ENCODE measurements around the gene PIK3R3. TPM values are rescaled to one million over a fixed set of nuclear protein-coding genes. Genes with fewer than 3 reads are reported as not detected.

Gene PIK3R3
- polyA plus RNA-seq, 2 of the 4 experiments (the other 2 are of a cell fraction) = 2.1 to 2.2 TPM

GRCh38 chr1:45995298-45995697 is 137.1 kb downstream of the PIK3R3 start:
- no peak overlapping the region for H3K27ac ChIP-seq
- H3K9me3 ChIP-seq = 0 out of 3 replicates have a peak, but pooled peaks cover 3% of the 10 kb centered on the region
- H3K4me2 ChIP-seq = no peak overlapping the region
- ATAC-seq (no peak), FAIRE-seq (no peak), DNase-seq (ENCODE audit: low read depth in 1 of 2, low spot score in 1 of 2) (no peak)
- 89% methylated on average over 8 of the region's 8 CpGs for WGBS (ENCODE audit: missing lambda C conversion rate)
- CTCF ChIA-PET = no interaction called here
- no peak for TF ChIP-seq FOXS1 (CRISPR knock-in tag; IDR thresholded peaks at IDR 0.05)
- TF ChIP-seq FOSL2 (IDR thresholded peaks at IDR 0.05) = no peak
- no peak for TF ChIP-seq FOSL2 (CRISPR knock-in tag; IDR thresholded peaks at IDR 0.05)
- TF ChIP-seq JUN (IDR thresholded peaks at IDR 0.05) = no peak
- TF ChIP-seq TP53 (CRISPR knock-in tag; IDR thresholded peaks at IDR 0.05) = no peak
- TF ChIP-seq MAZ (IDR thresholded peaks at IDR 0.05; ENCODE audit: borderline replicate concordance, low read depth, low read length) = no peak
- no peak for TF ChIP-seq MAX (IDR thresholded peaks at IDR 0.05)
- no peak for TF ChIP-seq RAD21 (conservative IDR thresholded peaks at IDR 0.05 in 1 of 2, IDR thresholded peaks at IDR 0.05 in 1 of 2)
- TF ChIP-seq REST (IDR thresholded peaks at IDR 0.05) = no peak
- TF ChIP-seq ZNF302 (CRISPR knock-in tag; IDR thresholded peaks at IDR 0.05) = no peak
- TF ChIP-seq ELK1 (IDR thresholded peaks at IDR 0.05; ENCODE audit: low read depth, low read length) = no peak
- no peak for TF ChIP-seq MAFK (IDR thresholded peaks at IDR 0.05; ENCODE audit: partially characterized antibody)
- TF ChIP-seq BHLHE40 (IDR thresholded peaks at IDR 0.05; ENCODE audit: low read depth, low read length) = no peak
- no peak for TF ChIP-seq HMGXB4 (CRISPR knock-in tag; IDR thresholded peaks at IDR 0.05; ENCODE audit: borderline replicate concordance)
- TF ChIP-seq CBX2 (IDR thresholded peaks at IDR 0.05; ENCODE audit: borderline replicate concordance, low read depth) = no peak
- TF ChIP-seq EHF (CRISPR knock-in tag; IDR thresholded peaks at IDR 0.05) = no peak
- TF ChIP-seq HOXB5 (CRISPR knock-in tag; IDR thresholded peaks at IDR 0.05) = no peak
- no peak for TF ChIP-seq RNF2 (IDR thresholded peaks at IDR 0.05; ENCODE audit: borderline replicate concordance, low read depth)
- POLR2A ChIA-PET = no interaction called here
- H3K4me3 ChIP-seq = no peak overlapping the region
- peaks cover 6% of the 10 kb centered on the region; the same call in 1 of the 3 replicates for H3K4me1 ChIP-seq

GRCh38 chr1:45994423-45994822 is 138.0 kb downstream of the PIK3R3 start:
- Histone ChIP-seq H3K4me3 (no peak overlapping the region), H3K9me3 (0 out of 3 replicates have a peak, but pooled peaks cover 3% of the 10 kb centered on the region), H3K4me1 (peaks cover 5% of the 10 kb centered on the region; the same call in 1 of the 3 replicates), H3K27ac (no peak overlapping the region), H3K4me2 (no peak overlapping the region)
- over 99% methylated on average over 6 of the region's 6 CpGs for WGBS (ENCODE audit: missing lambda C conversion rate)
- TF ChIP-seq USF2 (IDR thresholded peaks at IDR 0.05) = no peak
- no peak for TF ChIP-seq ZNF302 (CRISPR knock-in tag; IDR thresholded peaks at IDR 0.05)
- no peak for TF ChIP-seq NR3C1 (IDR thresholded peaks at IDR 0.05)
- no peak for TF ChIP-seq RCOR1 (IDR thresholded peaks at IDR 0.05; ENCODE audit: low read depth, low read length)
- no peak for TF ChIP-seq EHF (CRISPR knock-in tag; IDR thresholded peaks at IDR 0.05)
- ATAC-seq (no peak), DNase-seq (ENCODE audit: low read depth in 1 of 2, low spot score in 1 of 2) (no peak), FAIRE-seq (no peak)
- CTCF ChIA-PET = no interaction called here
- POLR2A ChIA-PET = no interaction called here

Small RNA genes within 50 kb of the gene (small RNA-seq; reads per million reads assigned to genes)
- 0 to 0.69 (median 0) reads per million in 6 experiments for gene AL358075.3
- 0 reads per million in 6 experiments for gene AL672043.1

Other genes starting within 250 kb of the PIK3R3 start
- gene TSPAN1, start 42.5 kb upstream of the PIK3R3 start, polyA plus RNA-seq (2011; rRNA removed) = 2.1 and 3.1 TPM in 2 replicates
- 1.8 to 3.1 TPM (median 2.1 TPM) in 3 replicates for gene TSPAN1, start 42.5 kb upstream of the PIK3R3 start, polyA plus RNA-seq (2017; fragmentation: RNase III; extraction: RNeasy Plus Mini Kit Qiagen cat#74134 plus additional on column Dnase treatment)
- gene P3R3URF, start 43.9 kb upstream of the PIK3R3 start, polyA plus RNA-seq (2011; rRNA removed) = not detected in 2 replicates
- gene P3R3URF, start 43.9 kb upstream of the PIK3R3 start, polyA plus RNA-seq (2017; fragmentation: RNase III; extraction: RNeasy Plus Mini Kit Qiagen cat#74134 plus additional on column Dnase treatment) = not detected in 3 replicates
- 33.5 and 39.5 TPM in 2 replicates for gene POMGNT1, start 65.8 kb upstream of the PIK3R3 start, polyA plus RNA-seq (2011; rRNA removed)
- gene POMGNT1, start 65.8 kb upstream of the PIK3R3 start, polyA plus RNA-seq (2017; fragmentation: RNase III; extraction: RNeasy Plus Mini Kit Qiagen cat#74134 plus additional on column Dnase treatment) = 32.4 to 33.4 TPM (median 33.1 TPM) in 3 replicates
- gene LURAP1, start 70.7 kb upstream of the PIK3R3 start, polyA plus RNA-seq (2011; rRNA removed) = not detected in 2 replicates
- gene LURAP1, start 70.7 kb upstream of the PIK3R3 start, polyA plus RNA-seq (2017; fragmentation: RNase III; extraction: RNeasy Plus Mini Kit Qiagen cat#74134 plus additional on column Dnase treatment) = not detected in 3 replicates
- 10.0 and 10.9 TPM in 2 replicates for gene RAD54L, start 115.1 kb upstream of the PIK3R3 start, polyA plus RNA-seq (2011; rRNA removed)
- 12.7 to 14.0 TPM (median 14.0 TPM) in 3 replicates for gene RAD54L, start 115.1 kb upstream of the PIK3R3 start, polyA plus RNA-seq (2017; fragmentation: RNase III; extraction: RNeasy Plus Mini Kit Qiagen cat#74134 plus additional on column Dnase treatment)
- gene LRRC41, start 171.0 kb upstream of the PIK3R3 start, polyA plus RNA-seq (2011; rRNA removed) = 28.6 and 32.5 TPM in 2 replicates
- 30.1 to 34.1 TPM (median 33.4 TPM) in 3 replicates for gene LRRC41, start 171.0 kb upstream of the PIK3R3 start, polyA plus RNA-seq (2017; fragmentation: RNase III; extraction: RNeasy Plus Mini Kit Qiagen cat#74134 plus additional on column Dnase treatment)
- 514 and 762 TPM in 2 replicates for gene UQCRH, start 171.1 kb upstream of the PIK3R3 start, polyA plus RNA-seq (2011; rRNA removed)
- 766 to 800 TPM (median 793 TPM) in 3 replicates for gene UQCRH, start 171.1 kb upstream of the PIK3R3 start, polyA plus RNA-seq (2017; fragmentation: RNase III; extraction: RNeasy Plus Mini Kit Qiagen cat#74134 plus additional on column Dnase treatment)
- gene NSUN4, start 208.2 kb upstream of the PIK3R3 start, polyA plus RNA-seq (2011; rRNA removed) = 23.3 and 30.2 TPM in 2 replicates
- gene NSUN4, start 208.2 kb upstream of the PIK3R3 start, polyA plus RNA-seq (2017; fragmentation: RNase III; extraction: RNeasy Plus Mini Kit Qiagen cat#74134 plus additional on column Dnase treatment) = 11.7 to 13.2 TPM (median 12.0 TPM) in 3 replicates

Measured in A549 (cell line).